Pericardium fibroblast (primary cell): ENCODE results near the gene MRPL16. TPM values are rescaled to one million over a fixed set of nuclear protein-coding genes. Genes with fewer than 3 reads are reported as not detected.

Experiments
- total RNA-seq: library from RNA; depleted of rRNA; stranded (reverse); fragments of >200 nt; gene quantifications from 2 replicates; pipeline ENCODE4 v1.2.3, GENCODE V29; 2015

Gene MRPL16
- 37.4 and 49.9 TPM in 2 replicates for total RNA-seq

GRCh38 chr11:59810189-59810910 lies at the start of gene MRPL16:
TSS of gene MRPL16 (minus strand) at chr11:59810778. CDS start at chr11:59810658, 120 bp downstream.

GRCh38 chr11:59845399-59845798 lies 34.8 kb upstream of the MRPL16 start, which contains the start of gene CBLIF:
TSS of gene CBLIF (minus strand) at chr11:59845499. CDS start at chr11:59845453, 46 bp downstream.

Other genes with a start within 250 kb of the MRPL16 start
- 14.4 and 15.2 TPM in 2 replicates for gene OSBP, start 195.0 kb downstream of the MRPL16 start, total RNA-seq
- gene PATL1, start 141.7 kb downstream of the MRPL16 start, total RNA-seq, result 10.5 and 12.3 TPM in 2 replicates
- gene OR10V1, start 96.9 kb downstream of the MRPL16 start, total RNA-seq, result not detected in 2 replicates
- 10.1 and 21.7 TPM in 2 replicates for gene STX3, start 55.4 kb downstream of the MRPL16 start, total RNA-seq
- gene CBLIF, start 34.7 kb upstream of the MRPL16 start, total RNA-seq, result not detected in 2 replicates
- gene TCN1, start 55.7 kb upstream of the MRPL16 start, total RNA-seq, result not detected in 2 replicates
- not detected in 2 replicates for gene OOSP3, start 68.0 kb upstream of the MRPL16 start, total RNA-seq
- not detected in 2 replicates for gene OOSP1, start 127.7 kb upstream of the MRPL16 start, total RNA-seq
- not detected in 2 replicates for gene OOSP4A, start 153.3 kb upstream of the MRPL16 start, total RNA-seq
- gene OOSP4B, start 206.4 kb upstream of the MRPL16 start, total RNA-seq, result not detected in 2 replicates
- gene OOSP2, start 229.6 kb upstream of the MRPL16 start, total RNA-seq, result not detected in 2 replicates
- not detected in 2 replicates for gene MS4A3, start 245.9 kb upstream of the MRPL16 start, total RNA-seq